HCT116 (cell line): Measurements from ENCODE around the gene C1QTNF12. TPM values are rescaled to one million over a fixed set of nuclear protein-coding genes. Genes with fewer than 3 reads are reported as not detected.
"Not testable (repeated sequence)": the region's sequence is repeated elsewhere in the genome, so short reads cannot be mapped to it uniquely, and the experiment has no call there.

Experiments used
- ATAC-seq: fragments of 200-7000 bp; cut with Tn5 transposase; 2 replicates; pipeline ENCODE4 v1.9.1; 2020; ENCODE audit warnings: mild to moderate bottlenecking, moderate library complexity
- BruUV-seq: library from RNA; stranded (reverse); fragments of 400-500 nt; replicated peaks from 2 replicates; lab custom pipeline; 2021; lab: Mats Ljungman, UMichigan
- CTCF ChIA-PET: fragments of 300-600 bp; sonication (Branson Sonifier 250); formaldehyde crosslinking; loops from one replicate; lab custom pipeline; 2021; ENCODE audit warnings: antibody characterized with exemption; lab: Charles Lee
- POLR2A ChIA-PET: fragments of 300-600, 350-600 bp; sonication (Branson Sonifier 250); formaldehyde crosslinking; loops from one replicate; lab custom pipeline; 2021; ENCODE audit warnings: antibody characterized with exemption; lab: Charles Lee
- RAD21 ChIA-PET, 2 experiments: fragments of 300-600 bp; sonication (Branson Sonifier 250); formaldehyde crosslinking; loops; one replicate each; lab custom pipeline; 2023; ENCODE audit warnings: low total read pairs in 2 of 2; ENCODE audit not compliant: uncharacterized antibody in 2 of 2, unreplicated experiment in 2 of 2, low non-redundant PET in 1 of 2; lab: Charles Lee
- DNase-seq: peaks from one replicate; pipeline ENCODE4 v3.0.0-alpha.2; 2010; ENCODE audit warnings: low read depth, low spot score
- H2AFZ ChIP-seq: fragments of 200-600 bp; shearing (Covaris generic), sonication (generic); 2 replicates; pipeline ENCODE4 v1.6.1; 2017; ENCODE audit warnings: low read depth, mixed run types, mixed read lengths, antibody characterized with exemption, low read length; ENCODE audit not compliant: poor library complexity, severe bottlenecking
- H3K27ac ChIP-seq: 2 replicates; pipeline ENCODE4 v1.5.1; 2012; ENCODE audit warnings: low read depth, low read length
- H3K27me3 ChIP-seq: fragments of 200-600 bp; sonication (generic); 2 replicates; pipeline ENCODE4 v1.6.1; 2016; ENCODE audit warnings: mixed run types, low read length, mixed read lengths; ENCODE audit not compliant: insufficient read depth
- H3K36me3 ChIP-seq, 2 experiments: fragments of 200-500 bp in 1 of 2; fragments of 200-600 bp in 1 of 2; sonication (Bioruptor generic) in 1 of 2; sonication (generic) in 1 of 2; 2 replicates each; pipeline versions ENCODE4 v1.5.1 to v1.6.1; 2014 to 2016; ENCODE audit warnings: low read length in 2 of 2, inconsistent platforms in 1 of 2, mixed read lengths in 1 of 2, mixed run types in 1 of 2; ENCODE audit not compliant: insufficient read depth in 2 of 2, control insufficient read depth in 1 of 2
- H3K4me1 ChIP-seq, 2 experiments: fragments of 200-600 bp in 1 of 2; sonication (generic) in 1 of 2; 2 replicates each; pipeline versions ENCODE4 v1.5.1 to v1.6.1; 2012 to 2017; ENCODE audit warnings: low read length in 2 of 2, inconsistent platforms in 1 of 2, mild to moderate bottlenecking in 1 of 2, mixed read lengths in 1 of 2, mixed run types in 1 of 2, moderate library complexity in 1 of 2; ENCODE audit not compliant: insufficient read depth in 2 of 2, control insufficient read depth in 1 of 2
- H3K4me2 ChIP-seq: fragments of 200-600 bp; sonication (generic); 2 replicates; pipeline ENCODE4 v1.6.1; 2017; ENCODE audit warnings: mixed run types, low read length, mixed read lengths
- H3K4me3 ChIP-seq, 2 experiments: fragments of 200-600 bp in 1 of 2; sonication (generic) in 1 of 2; replicated peaks in 1 of 2; 2 replicates each; pipeline ENCODE4 v1.5.1; 2011 to 2016; ENCODE audit warnings: low read length in 2 of 2, control low read depth in 1 of 2, low read depth in 1 of 2, mild to moderate bottlenecking in 1 of 2, mixed read lengths in 1 of 2, mixed run types in 1 of 2
- H3K79me2 ChIP-seq: fragments of 200-600 bp; sonication (generic); 2 replicates; pipeline ENCODE4 v1.6.1; 2017; ENCODE audit warnings: mild to moderate bottlenecking, mixed run types, low read length, moderate library complexity, mixed read lengths; ENCODE audit not compliant: insufficient read depth
- H3K9ac ChIP-seq: fragments of 200-600 bp; sonication (generic); 2 replicates; pipeline ENCODE4 v1.6.1; 2016; ENCODE audit warnings: low read length, mixed read lengths
- H3K9me2 ChIP-seq: fragments of 200-600 bp; sonication (generic), shearing (Covaris generic); 2 replicates; pipeline ENCODE4 v1.6.1; 2017; ENCODE audit warnings: mixed run types, mild to moderate bottlenecking, moderate library complexity; ENCODE audit not compliant: insufficient read depth
- H3K9me3 ChIP-seq, 2 experiments: fragments of 200-500 bp in 1 of 2; fragments of 200-600 bp in 1 of 2; sonication (Bioruptor generic) in 1 of 2; sonication (generic) in 1 of 2; 2 replicates each; pipeline ENCODE4 v1.6.1; 2014 to 2017; ENCODE audit warnings: low read length in 2 of 2, mixed read lengths in 2 of 2, inconsistent platforms in 1 of 2, low read depth in 1 of 2, mild to moderate bottlenecking in 1 of 2, mixed run types in 1 of 2, moderate library complexity in 1 of 2; ENCODE audit not compliant: control insufficient read depth in 1 of 2, insufficient read depth in 1 of 2
- H4K20me1 ChIP-seq: fragments of 200-600 bp; sonication (generic), shearing (Covaris generic); 2 replicates; pipeline ENCODE4 v1.6.1; 2017; ENCODE audit warnings: mixed run types, mild to moderate bottlenecking, moderate library complexity; ENCODE audit not compliant: insufficient read depth
- POLR2AphosphoS5 ChIP-seq: IDR thresholded peaks from 2 replicates; pipeline ENCODE4 v1.6.1; 2011; ENCODE audit warnings: mild to moderate bottlenecking, low read depth, low read length, moderate library complexity
- YY1 ChIP-seq: IDR thresholded peaks from 2 replicates; pipeline ENCODE4 v1.6.1; 2011; ENCODE audit warnings: low read length, low read depth, moderate library complexity, mild to moderate bottlenecking; ENCODE audit not compliant: insufficient replicate concordance; ENCODE audit errors: extremely low read depth
- ZNF274 ChIP-seq: fragments of 200-500 bp; sonication (Bioruptor generic); IDR thresholded peaks from 2 replicates; pipeline ENCODE4 v1.6.1; 2014; ENCODE audit warnings: mild to moderate bottlenecking, low read depth, low read length, inconsistent platforms
- intact Hi-C: fragments of 100-400 bp; cut with micrococcal nuclease; formaldehyde crosslinking; loops from 2 replicates; pipeline ENCODE4 v1.10.0; 2022
- total RNA-seq: library from RNA; stranded (reverse); gene quantifications from one replicate; pipeline ENCODE4 v1.2.1, GENCODE V29; 2021; ENCODE audit not compliant: unreplicated experiment

C1QTNF12 gene
- total RNA-seq, 1 experiment from 2014 or later = 6.9 TPM

- CTCF ChIA-PET = interaction anchor here (2.4 kb wide), 1 partner anchor 129 kb away, joined by 16 read pairs; no protein-coding TSS in a partner anchor
- RAD21 ChIA-PET = interaction anchor here (0.8 to 1.6 kb wide), 2 partner anchors 129 kb away, joined by 3 to 6 read pairs; no protein-coding TSS in a partner anchor
- no peak for DNase-seq
- POLR2A ChIA-PET = no interaction called here
- H3K27ac ChIP-seq = peak overlapping the region; percentile 58
- ATAC-seq = no peak; the same call in 1 of the 2 replicates
- H3K79me2 ChIP-seq = no peaks in the 10 kb centered on the region
- peaks cover 4 to 8% of the 10 kb centered on the region in 2 experiments; a peak in 3 of 4 replicates for H3K4me1 ChIP-seq
- H3K9me2 ChIP-seq = no peaks in the 10 kb centered on the region
- no TSS peak for BruUV-seq
- H4K20me1 ChIP-seq = no peaks in the 10 kb centered on the region
- TF ChIP-seq ZNF274 (no peak), YY1 (no peak), POLR2AphosphoS5 (no peak)
- intact Hi-C loops = loop anchor here (2.0 kb wide), 1 partner anchor 128 kb away; no protein-coding TSS in a partner anchor
- no peaks in the 10 kb centered on the region for H3K9me3 ChIP-seq
- H3K36me3 ChIP-seq = peaks cover 3 to 17% of the 10 kb centered on the region in 2 experiments; a peak in 3 of 4 replicates
- H2AFZ ChIP-seq = no peak overlapping the region
- no peak overlapping the region for H3K4me2 ChIP-seq
- H3K27me3 ChIP-seq = no peaks in the 10 kb centered on the region
- H3K4me3 ChIP-seq = no peak overlapping the region
- H3K9ac ChIP-seq = no peak overlapping the region
These were observed 4.3 kb upstream of the C1QTNF12 start for GRCh38 chr1:1250786-1251284.

- H2AFZ ChIP-seq, H4K20me1 ChIP-seq, CTCF ChIA-PET, H3K9me3 ChIP-seq, H3K27me3 ChIP-seq, RAD21 ChIA-PET, H3K9me2 ChIP-seq, DNase-seq, ATAC-seq, BruUV-seq, H3K36me3 ChIP-seq, H3K79me2 ChIP-seq, H3K27ac ChIP-seq, intact Hi-C loops, H3K9ac ChIP-seq, H3K4me3 ChIP-seq, H3K4me2 ChIP-seq: not testable (repeated sequence)
- H3K4me1 ChIP-seq = peaks cover 4 to 17% of the 10 kb centered on the region in 2 experiments; a peak in 3 of 4 replicates
- POLR2A ChIA-PET = interaction anchor here (0.8 kb wide), 1 partner anchor 26 kb away, joined by 3 read pairs; no protein-coding TSS in a partner anchor
These were observed 1.7 kb upstream of the C1QTNF12 start for GRCh38 chr1:1248009-1248913.
